Fibroblast of pulmonary artery (primary cell): Measurements from ENCODE around the gene ANTXR1.

ENCODE experiments used
- DNase-seq: peaks from one replicate; pipeline ENCODE4 v3.0.0-alpha.2; 2010; ENCODE audit warnings: low read depth
- H3K4me3 ChIP-seq: replicated peaks from 2 replicates; pipeline ENCODE4 v1.5.1; 2011; ENCODE audit warnings: low read depth, mild to moderate bottlenecking, control low read depth, low read length, moderate library complexity
- TF ChIP-seq, protein P1 (sequence below): IDR thresholded peaks from 2 replicates; pipeline ENCODE4 v1.5.1; 2011; ENCODE audit warnings: mild to moderate bottlenecking, control low read depth, low read length, inconsistent platforms; ENCODE audit errors: missing control alignments

ANTXR1 gene

GRCh38 chr2:69152847-69153583 is 140.0 kb downstream of the ANTXR1 start:
- H3K4me3 ChIP-seq = no peak overlapping the region
- DNase-seq = no peak
- TF ChIP-seq, protein P1, sequence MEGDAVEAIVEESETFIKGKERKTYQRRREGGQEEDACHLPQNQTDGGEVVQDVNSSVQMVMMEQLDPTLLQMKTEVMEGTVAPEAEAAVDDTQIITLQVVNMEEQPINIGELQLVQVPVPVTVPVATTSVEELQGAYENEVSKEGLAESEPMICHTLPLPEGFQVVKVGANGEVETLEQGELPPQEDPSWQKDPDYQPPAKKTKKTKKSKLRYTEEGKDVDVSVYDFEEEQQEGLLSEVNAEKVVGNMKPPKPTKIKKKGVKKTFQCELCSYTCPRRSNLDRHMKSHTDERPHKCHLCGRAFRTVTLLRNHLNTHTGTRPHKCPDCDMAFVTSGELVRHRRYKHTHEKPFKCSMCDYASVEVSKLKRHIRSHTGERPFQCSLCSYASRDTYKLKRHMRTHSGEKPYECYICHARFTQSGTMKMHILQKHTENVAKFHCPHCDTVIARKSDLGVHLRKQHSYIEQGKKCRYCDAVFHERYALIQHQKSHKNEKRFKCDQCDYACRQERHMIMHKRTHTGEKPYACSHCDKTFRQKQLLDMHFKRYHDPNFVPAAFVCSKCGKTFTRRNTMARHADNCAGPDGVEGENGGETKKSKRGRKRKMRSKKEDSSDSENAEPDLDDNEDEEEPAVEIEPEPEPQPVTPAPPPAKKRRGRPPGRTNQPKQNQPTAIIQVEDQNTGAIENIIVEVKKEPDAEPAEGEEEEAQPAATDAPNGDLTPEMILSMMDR = no peak

GRCh38 chr2:69154106-69154505 is 141.1 kb downstream of the ANTXR1 start:
- TF ChIP-seq, protein P1 = no peak
- H3K4me3 ChIP-seq = no peak overlapping the region
- peak; percentile 94 for DNase-seq

GRCh38 chr2:69156624-69157023 is 143.6 kb downstream of the ANTXR1 start:
- no peak for DNase-seq
- H3K4me3 ChIP-seq = no peak overlapping the region
- TF ChIP-seq, protein P1 = no peak

DNA sequence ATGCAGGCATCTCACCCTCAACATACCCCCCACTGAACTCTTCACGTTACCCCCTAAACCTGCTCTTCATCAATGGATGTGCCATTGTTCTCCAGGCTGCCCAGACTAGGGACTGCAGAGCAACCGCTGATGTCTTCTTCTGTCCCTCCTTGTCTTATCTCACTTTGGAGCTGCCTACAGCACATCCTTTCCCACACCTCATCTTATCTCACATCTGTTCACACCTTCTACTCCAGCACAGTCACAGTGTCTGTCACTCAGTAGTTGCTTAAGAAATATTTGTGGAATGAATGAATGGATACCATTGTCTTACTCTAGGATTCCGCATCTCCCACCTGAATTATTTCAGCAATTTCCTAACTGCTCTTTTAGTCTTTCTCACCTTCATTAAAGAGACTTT is 144.5 kb downstream of the ANTXR1 start:
- TF ChIP-seq, protein P1 = no peak
- H3K4me3 ChIP-seq = no peak overlapping the region
- DNase-seq = no peak

DNA sequence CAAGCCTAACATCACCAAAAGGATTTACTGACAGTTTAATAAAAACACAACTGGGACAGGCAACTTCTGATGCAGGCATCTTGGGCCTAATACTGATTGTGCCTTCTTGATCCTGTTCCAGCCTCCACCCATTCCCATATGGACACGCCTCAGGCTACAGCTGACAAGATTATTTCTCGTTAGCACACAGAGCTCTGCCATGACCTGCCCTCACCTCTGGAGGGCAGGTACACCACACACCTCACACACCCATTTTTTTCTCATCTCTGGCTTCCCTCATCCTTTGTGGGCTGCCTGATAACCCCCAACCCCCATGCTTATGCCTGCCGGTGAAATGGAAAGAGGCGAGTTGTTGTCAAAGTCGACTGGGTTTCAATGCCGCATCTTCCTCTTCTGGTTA is 147.0 kb downstream of the ANTXR1 start:
- no peak overlapping the region for H3K4me3 ChIP-seq
- no peak for DNase-seq
- TF ChIP-seq, protein P1 = no peak

- TF ChIP-seq, protein P1 = no peak
- DNase-seq = no peak
- H3K4me3 ChIP-seq = no peak overlapping the region
Measured at GRCh38 chr2:69162057-69162456, 149.1 kb downstream of the ANTXR1 start.

DNA sequence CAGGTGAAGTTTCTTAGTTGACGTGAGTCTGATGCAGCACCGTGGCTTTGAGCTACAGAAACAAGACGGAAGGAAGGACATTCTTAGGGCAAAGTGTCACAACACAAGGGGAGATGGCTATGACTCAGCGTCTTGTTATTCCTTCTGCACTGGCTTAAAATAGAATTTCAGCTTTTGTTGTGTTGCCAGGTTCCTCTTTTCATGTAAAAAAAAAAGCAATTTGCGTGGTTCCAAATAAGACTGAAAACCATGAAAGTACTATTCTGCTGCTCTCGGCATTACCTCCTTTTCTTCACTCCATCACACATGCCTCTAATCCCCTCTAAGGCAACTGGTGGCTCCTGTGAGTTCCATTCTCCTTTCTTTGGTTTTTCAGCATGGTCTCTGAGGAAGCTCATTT is 150.1 kb downstream of the ANTXR1 start:
- TF ChIP-seq, protein P1 = no peak
- H3K4me3 ChIP-seq = no peak overlapping the region
- peak; percentile 96 for DNase-seq
